Measurements from ENCODE around the gene CHRNB2.

Gene CHRNB2

GRCh38 chr1:154629061-154629674 is 61.6 kb downstream of the CHRNB2 start:
- DNase-seq (ENCODE audit: low read depth in 1 of 2, low spot score in 1 of 2): no peak
